K562 (cell line): Measurements from ENCODE around the gene C1QTNF5. TPM values are rescaled to one million over a fixed set of nuclear protein-coding genes. Genes with fewer than 3 reads are reported as not detected.

Experiments
- PRDM10 ChIP-seq: fragments of 450-650 bp; IDR thresholded peaks from 2 replicates; pipeline ENCODE4 v1.6.1; 2018; ENCODE audit not compliant: partially characterized antibody
- RBM17 ChIP-seq: fragments of 200-400 bp; formaldehyde crosslinking; IDR thresholded peaks from 2 replicates; pipeline ENCODE4 v1.6.1; 2017; ENCODE audit warnings: low read depth, mild to moderate bottlenecking, low read length, borderline replicate concordance
- ZNF253 ChIP-seq: fragments of 250-450 bp; sonication (Bioruptor Pico); conservative IDR thresholded peaks from 2 replicates; pipeline ENCODE4 v1.6.1; 2021; ENCODE audit warnings: mild to moderate bottlenecking
- ZNF609 ChIP-seq: sonication (generic); formaldehyde crosslinking; IDR thresholded peaks from 2 replicates; pipeline ENCODE4 v1.8.1; 2023; ENCODE audit warnings: missing genetic modification reagents, mild to moderate bottlenecking, borderline replicate concordance
- polyA plus RNA-seq, 8 experiments: library from polyadenylated mRNA; depleted of rRNA in 4 of 8; stranded (reverse) in 5 of 8; unstranded in 3 of 8; fragments of >200 nt; fragmentation: Nextera tagmentation in 2 of 8; fragmentation: Illumina TruSeq in 1 of 8; extraction: Ambion mirVana in 2 of 8; extraction: Trizol in 1 of 8; gene quantifications; 2 replicates each; pipeline versions ENCODE4 v1.2.1 to v1.2.3, GENCODE V29; 2011 to 2014; ENCODE audit warnings: inconsistent platforms in 1 of 8, missing spikeins in 1 of 8
- total RNA-seq, 7 experiments: library from RNA; depleted of rRNA in 6 of 7; stranded (reverse); fragments of >200 nt in 6 of 7; fragmentation: Illumina TruSeq in 2 of 7; extraction: Trizol in 2 of 7; gene quantifications; 2 replicates each; pipeline versions ENCODE4 v1.2.1 to v1.2.3, GENCODE V29; 2011 to 2021; ENCODE audit warnings: low replicate concordance in 1 of 7

The C1QTNF5 gene
- total and polyA plus RNA-seq, 9 of the 15 experiments (the other 6 are each of a cell fraction or from before 2014, with no cell fraction given): 0.07 to 0.76 (median 0.24) TPM; not detected in 1

- TF ChIP-seq ZNF609 (CRISPR knock-in tag): no peak
- no peak for TF ChIP-seq ZNF253
- TF ChIP-seq RBM17: no peak
- no peak for TF ChIP-seq PRDM10
Measured at GRCh38 chr11:119317592-119318239, 23.0 kb downstream of the C1QTNF5 start (continued).
